HepG2 (cell line): Measurements from ENCODE around the gene RHBDD1. TPM values are rescaled to one million over a fixed set of nuclear protein-coding genes. Genes with fewer than 3 reads are reported as not detected.

Source experiments
- DNMT1 ChIP-seq: sonication (generic); formaldehyde crosslinking; IDR thresholded peaks from 2 replicates; pipeline ENCODE4 v1.5.1; 2020; ENCODE audit warnings: mild to moderate bottlenecking, missing genetic modification reagents
- ERF ChIP-seq: IDR thresholded peaks from 2 replicates; pipeline ENCODE4 v1.6.1; 2018; ENCODE audit warnings: missing biosample characterization, missing genetic modification reagents
- GABPA ChIP-seq, 2 experiments: IDR thresholded peaks; 2 replicates each; pipeline ENCODE4 v1.6.1; 2011 to 2016; ENCODE audit warnings: low read depth in 2 of 2, low read length in 1 of 2, missing biosample characterization in 1 of 2, missing genetic modification characterization in 1 of 2
- HMG20A ChIP-seq: IDR thresholded peaks from 2 replicates; pipeline ENCODE4 v1.6.1; 2016; ENCODE audit warnings: borderline replicate concordance
- PLRG1 ChIP-seq: fragments of 450-650 bp; conservative IDR thresholded peaks from 2 replicates; pipeline ENCODE4 v1.6.1; 2016
- SMAD9 ChIP-seq: sonication (generic); formaldehyde crosslinking; IDR thresholded peaks from 2 replicates; pipeline ENCODE4 v1.5.1; 2020; ENCODE audit warnings: mild to moderate bottlenecking, missing genetic modification reagents
- TBL1XR1 ChIP-seq: fragments of 150-350 bp; IDR thresholded peaks from 2 replicates; pipeline ENCODE4 v1.6.1; 2014; ENCODE audit warnings: borderline replicate concordance, low read length; ENCODE audit not compliant: partially characterized antibody
- TP53 ChIP-seq: sonication (generic); formaldehyde crosslinking; conservative IDR thresholded peaks from 2 replicates; pipeline ENCODE4 v1.4.0; 2020; ENCODE audit warnings: missing genetic modification reagents
- ZFP36L2 ChIP-seq: sonication (generic); formaldehyde crosslinking; IDR thresholded peaks from 2 replicates; pipeline ENCODE4 v1.4.0; 2020; ENCODE audit warnings: missing genetic modification reagents
- ZNF737 ChIP-seq: sonication (generic); formaldehyde crosslinking; IDR thresholded peaks from 2 replicates; pipeline ENCODE4 v1.5.0; 2020; ENCODE audit warnings: missing genetic modification reagents, mild to moderate bottlenecking, borderline replicate concordance
- ZNF879 ChIP-seq: sonication (generic); formaldehyde crosslinking; IDR thresholded peaks from 2 replicates; pipeline ENCODE4 v1.8.1; 2023; ENCODE audit warnings: missing genetic modification reagents
- polyA plus RNA-seq, 8 experiments: library from polyadenylated mRNA; depleted of rRNA in 3 of 8; stranded (reverse) in 7 of 8; unstranded in 1 of 8; fragments of >200 nt; fragmentation: Illumina TruSeq in 4 of 8; extraction: Trizol in 4 of 8; gene quantifications; 2 replicates each; pipeline versions ENCODE4 v1.2.1 to v1.2.3, GENCODE V29; 2011 to 2016; ENCODE audit warnings: low read depth in 4 of 8, missing spikeins in 1 of 8, mixed read lengths in 1 of 8; ENCODE audit not compliant: insufficient read depth in 1 of 8
- total RNA-seq, 5 experiments: library from RNA; depleted of rRNA; stranded (reverse); fragments of >200 nt; fragmentation: Illumina TruSeq; extraction: Trizol; gene quantifications; 2 replicates each; pipeline ENCODE4 v1.2.3, GENCODE V29; 2016; ENCODE audit warnings: low read depth in 1 of 5
- TF ChIP-seq, protein P1 (sequence below): fragments of 450-650 bp; IDR thresholded peaks from 2 replicates; pipeline ENCODE4 v1.6.1; 2016
- TF ChIP-seq, protein P2 (sequence below): sonication (generic); formaldehyde crosslinking; IDR thresholded peaks from 2 replicates; pipeline ENCODE4 v1.4.0; 2020; ENCODE audit warnings: missing genetic modification reagents, borderline replicate concordance
- TF ChIP-seq, protein P3 (sequence below): sonication (generic); formaldehyde crosslinking; conservative IDR thresholded peaks from 2 replicates; pipeline ENCODE4 v1.8.0; 2022; ENCODE audit warnings: low read depth, missing genetic modification reagents
- TF ChIP-seq, protein P4 (sequence below): IDR thresholded peaks from 2 replicates; pipeline ENCODE4 v1.6.1; 2016; ENCODE audit warnings: missing compliant biosample characterization, missing genetic modification reagents, borderline replicate concordance
- TF ChIP-seq, protein P5 (sequence below): sonication (generic); formaldehyde crosslinking; IDR thresholded peaks from 2 replicates; pipeline ENCODE4 v1.5.0; 2020; ENCODE audit warnings: missing genetic modification reagents
- TF ChIP-seq, protein P6 (sequence below): sonication (generic); formaldehyde crosslinking; IDR thresholded peaks from 2 replicates; pipeline ENCODE4 v1.4.0; 2020; ENCODE audit warnings: missing genetic modification reagents, borderline replicate concordance

The RHBDD1 gene
- total and polyA plus RNA-seq, 2 of the 13 experiments (the other 11 are each of a cell fraction or from before 2014, with no cell fraction given) = 8.2 to 9.5 TPM

DNA sequence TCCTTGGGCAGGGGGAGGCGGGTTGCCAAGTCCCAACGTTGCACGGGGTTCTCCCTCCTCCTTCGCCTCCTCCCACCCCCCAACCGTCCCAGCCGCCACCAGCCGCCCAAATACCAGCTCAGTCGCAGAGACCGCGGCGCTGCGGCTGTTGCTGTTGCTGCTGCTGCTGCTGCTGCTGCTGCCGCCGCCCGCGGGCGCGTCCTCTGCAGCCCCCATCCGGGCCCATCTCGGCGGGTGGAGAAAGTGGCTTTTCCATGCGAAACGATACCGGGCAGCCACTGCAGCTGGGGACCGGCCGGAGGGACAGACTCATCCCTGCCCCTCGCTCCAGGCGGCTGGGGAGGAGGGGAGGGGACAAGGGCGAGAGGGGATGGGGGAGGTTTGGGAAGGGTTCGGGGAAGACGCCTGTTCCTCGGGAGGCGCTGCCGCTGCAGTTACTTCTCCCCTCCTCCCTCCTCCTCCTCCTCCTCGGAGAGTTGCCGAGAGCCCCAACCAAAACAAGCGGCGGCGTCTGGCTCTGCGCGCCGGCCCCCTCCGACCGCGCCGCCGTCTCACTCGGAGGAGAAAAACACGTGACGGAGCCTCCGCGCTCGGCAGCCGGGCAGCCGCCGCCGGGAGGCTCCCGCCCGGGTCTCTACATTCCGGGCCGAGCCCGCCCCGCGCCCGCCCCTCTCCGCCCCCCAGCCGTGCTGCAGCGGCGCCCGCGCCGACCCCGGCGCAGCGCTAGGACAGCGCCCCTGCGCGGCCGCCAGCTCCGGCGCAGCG, 36.5 kb upstream of the RHBDD1 start, which contains the start of gene IRS1 (continued):
- TF ChIP-seq, protein P1, sequence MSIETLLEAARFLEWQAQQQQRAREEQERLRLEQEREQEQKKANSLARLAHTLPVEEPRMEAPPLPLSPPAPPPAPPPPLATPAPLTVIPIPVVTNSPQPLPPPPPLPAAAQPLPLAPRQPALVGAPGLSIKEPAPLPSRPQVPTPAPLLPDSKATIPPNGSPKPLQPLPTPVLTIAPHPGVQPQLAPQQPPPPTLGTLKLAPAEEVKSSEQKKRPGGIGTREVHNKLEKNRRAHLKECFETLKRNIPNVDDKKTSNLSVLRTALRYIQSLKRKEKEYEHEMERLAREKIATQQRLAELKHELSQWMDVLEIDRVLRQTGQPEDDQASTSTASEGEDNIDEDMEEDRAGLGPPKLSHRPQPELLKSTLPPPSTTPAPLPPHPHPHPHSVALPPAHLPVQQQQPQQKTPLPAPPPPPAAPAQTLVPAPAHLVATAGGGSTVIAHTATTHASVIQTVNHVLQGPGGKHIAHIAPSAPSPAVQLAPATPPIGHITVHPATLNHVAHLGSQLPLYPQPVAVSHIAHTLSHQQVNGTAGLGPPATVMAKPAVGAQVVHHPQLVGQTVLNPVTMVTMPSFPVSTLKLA = no peak
- TF ChIP-seq GABPA (IDR thresholded peaks at IDR 0.05; ENCODE audit: low read depth, low read length) (no peak), GABPA (CRISPR knock-in tag; IDR thresholded peaks at IDR 0.05; ENCODE audit: low read depth) (no peak), TBL1XR1 (peak; percentile 67), ZNF879 (0 out of 2 replicates have a peak, but pooled peaks have one; percentile 14), ZNF737 (CRISPR knock-in tag) (no peak), DNMT1 (CRISPR knock-in tag) (no peak), SMAD9 (CRISPR knock-in tag) (no peak), TP53 (CRISPR knock-in tag) (no peak), ERF (peak; percentile 41; the same call in 1 of the 2 replicates), ZFP36L2 (CRISPR knock-in tag) (no peak), HMG20A (CRISPR knock-in tag) (no peak), PLRG1 (no peak)
- TF ChIP-seq, protein P2, sequence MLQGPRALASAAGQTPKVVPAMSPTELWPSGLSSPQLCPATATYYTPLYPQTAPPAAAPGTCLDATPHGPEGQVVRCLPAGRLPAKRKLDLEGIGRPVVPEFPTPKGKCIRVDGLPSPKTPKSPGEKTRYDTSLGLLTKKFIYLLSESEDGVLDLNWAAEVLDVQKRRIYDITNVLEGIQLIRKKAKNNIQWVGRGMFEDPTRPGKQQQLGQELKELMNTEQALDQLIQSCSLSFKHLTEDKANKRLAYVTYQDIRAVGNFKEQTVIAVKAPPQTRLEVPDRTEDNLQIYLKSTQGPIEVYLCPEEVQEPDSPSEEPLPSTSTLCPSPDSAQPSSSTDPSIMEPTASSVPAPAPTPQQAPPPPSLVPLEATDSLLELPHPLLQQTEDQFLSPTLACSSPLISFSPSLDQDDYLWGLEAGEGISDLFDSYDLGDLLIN (CRISPR knock-in tag) = no peak
- TF ChIP-seq, protein P3, sequence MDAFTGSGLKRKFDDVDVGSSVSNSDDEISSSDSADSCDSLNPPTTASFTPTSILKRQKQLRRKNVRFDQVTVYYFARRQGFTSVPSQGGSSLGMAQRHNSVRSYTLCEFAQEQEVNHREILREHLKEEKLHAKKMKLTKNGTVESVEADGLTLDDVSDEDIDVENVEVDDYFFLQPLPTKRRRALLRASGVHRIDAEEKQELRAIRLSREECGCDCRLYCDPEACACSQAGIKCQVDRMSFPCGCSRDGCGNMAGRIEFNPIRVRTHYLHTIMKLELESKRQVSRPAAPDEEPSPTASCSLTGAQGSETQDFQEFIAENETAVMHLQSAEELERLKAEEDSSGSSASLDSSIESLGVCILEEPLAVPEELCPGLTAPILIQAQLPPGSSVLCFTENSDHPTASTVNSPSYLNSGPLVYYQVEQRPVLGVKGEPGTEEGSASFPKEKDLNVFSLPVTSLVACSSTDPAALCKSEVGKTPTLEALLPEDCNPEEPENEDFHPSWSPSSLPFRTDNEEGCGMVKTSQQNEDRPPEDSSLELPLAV (CRISPR knock-in tag) = no peak
- TF ChIP-seq, protein P4, sequence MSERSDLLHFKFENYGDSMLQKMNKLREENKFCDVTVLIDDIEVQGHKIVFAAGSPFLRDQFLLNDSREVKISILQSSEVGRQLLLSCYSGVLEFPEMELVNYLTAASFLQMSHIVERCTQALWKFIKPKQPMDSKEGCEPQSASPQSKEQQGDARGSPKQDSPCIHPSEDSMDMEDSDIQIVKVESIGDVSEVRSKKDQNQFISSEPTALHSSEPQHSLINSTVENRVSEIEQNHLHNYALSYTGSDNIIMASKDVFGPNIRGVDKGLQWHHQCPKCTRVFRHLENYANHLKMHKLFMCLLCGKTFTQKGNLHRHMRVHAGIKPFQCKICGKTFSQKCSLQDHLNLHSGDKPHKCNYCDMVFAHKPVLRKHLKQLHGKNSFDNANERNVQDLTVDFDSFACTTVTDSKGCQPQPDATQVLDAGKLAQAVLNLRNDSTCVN (CRISPR knock-in tag) = 0 out of 2 replicates have a peak, but pooled peaks have one; percentile 27
- TF ChIP-seq, protein P5, sequence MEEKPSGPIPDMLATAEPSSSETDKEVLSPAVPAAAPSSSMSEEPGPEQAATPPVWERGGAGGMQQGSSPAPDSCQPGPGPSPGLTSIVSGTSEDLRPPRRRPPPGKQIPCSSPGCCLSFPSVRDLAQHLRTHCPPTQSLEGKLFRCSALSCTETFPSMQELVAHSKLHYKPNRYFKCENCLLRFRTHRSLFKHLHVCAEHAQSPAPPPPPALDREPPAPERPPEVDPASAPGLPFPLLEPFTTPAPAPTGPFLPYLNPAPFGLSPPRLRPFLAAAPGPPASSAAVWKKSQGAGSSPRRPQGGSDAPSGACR (CRISPR knock-in tag) = peak; percentile 71; the same call in 1 of the 2 replicates
- TF ChIP-seq, protein P6, sequence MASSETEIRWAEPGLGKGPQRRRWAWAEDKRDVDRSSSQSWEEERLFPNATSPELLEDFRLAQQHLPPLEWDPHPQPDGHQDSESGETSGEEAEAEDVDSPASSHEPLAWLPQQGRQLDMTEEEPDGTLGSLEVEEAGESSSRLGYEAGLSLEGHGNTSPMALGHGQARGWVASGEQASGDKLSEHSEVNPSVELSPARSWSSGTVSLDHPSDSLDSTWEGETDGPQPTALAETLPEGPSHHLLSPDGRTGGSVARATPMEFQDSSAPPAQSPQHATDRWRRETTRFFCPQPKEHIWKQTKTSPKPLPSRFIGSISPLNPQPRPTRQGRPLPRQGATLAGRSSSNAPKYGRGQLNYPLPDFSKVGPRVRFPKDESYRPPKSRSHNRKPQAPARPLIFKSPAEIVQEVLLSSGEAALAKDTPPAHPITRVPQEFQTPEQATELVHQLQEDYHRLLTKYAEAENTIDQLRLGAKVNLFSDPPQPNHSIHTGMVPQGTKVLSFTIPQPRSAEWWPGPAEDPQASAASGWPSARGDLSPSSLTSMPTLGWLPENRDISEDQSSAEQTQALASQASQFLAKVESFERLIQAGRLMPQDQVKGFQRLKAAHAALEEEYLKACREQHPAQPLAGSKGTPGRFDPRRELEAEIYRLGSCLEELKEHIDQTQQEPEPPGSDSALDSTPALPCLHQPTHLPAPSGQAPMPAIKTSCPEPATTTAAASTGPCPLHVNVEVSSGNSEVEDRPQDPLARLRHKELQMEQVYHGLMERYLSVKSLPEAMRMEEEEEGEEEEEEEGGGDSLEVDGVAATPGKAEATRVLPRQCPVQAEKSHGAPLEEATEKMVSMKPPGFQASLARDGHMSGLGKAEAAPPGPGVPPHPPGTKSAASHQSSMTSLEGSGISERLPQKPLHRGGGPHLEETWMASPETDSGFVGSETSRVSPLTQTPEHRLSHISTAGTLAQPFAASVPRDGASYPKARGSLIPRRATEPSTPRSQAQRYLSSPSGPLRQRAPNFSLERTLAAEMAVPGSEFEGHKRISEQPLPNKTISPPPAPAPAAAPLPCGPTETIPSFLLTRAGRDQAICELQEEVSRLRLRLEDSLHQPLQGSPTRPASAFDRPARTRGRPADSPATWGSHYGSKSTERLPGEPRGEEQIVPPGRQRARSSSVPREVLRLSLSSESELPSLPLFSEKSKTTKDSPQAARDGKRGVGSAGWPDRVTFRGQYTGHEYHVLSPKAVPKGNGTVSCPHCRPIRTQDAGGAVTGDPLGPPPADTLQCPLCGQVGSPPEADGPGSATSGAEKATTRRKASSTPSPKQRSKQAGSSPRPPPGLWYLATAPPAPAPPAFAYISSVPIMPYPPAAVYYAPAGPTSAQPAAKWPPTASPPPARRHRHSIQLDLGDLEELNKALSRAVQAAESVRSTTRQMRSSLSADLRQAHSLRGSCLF (CRISPR knock-in tag) = no peak
